Thyroid gland (tissue), 4 donors: ENCODE measurements around the gene PGF. TPM values are rescaled to one million over a fixed set of nuclear protein-coding genes. Genes with fewer than 3 reads are reported as not detected.

ENCODE experiments used
- DNase-seq, 2 donors: peaks; one replicate each; pipeline ENCODE4 v3.0.0-alpha.2; 2019
- H3K27ac ChIP-seq, 3 donors: fragments of 200-600 bp; sonication (generic); 1 replicate in 2 of 3; 2 replicates in 1 of 3; pipeline ENCODE4 v1.5.1; 2016 to 2019; ENCODE audit warnings: mild to moderate bottlenecking in 1 of 3, moderate library complexity in 1 of 3
- H3K27me3 ChIP-seq: fragments of 200-600 bp; sonication (generic); one replicate; pipeline ENCODE4 v1.5.1; 2019
- H3K36me3 ChIP-seq, 2 donors: fragments of 200-600 bp; sonication (generic); one replicate each; pipeline ENCODE4 v1.5.1; 2016 to 2019
- H3K4me1 ChIP-seq, 2 donors: fragments of 200-600 bp; sonication (generic); one replicate each; pipeline ENCODE4 v1.5.1; 2017 to 2019
- H3K4me3 ChIP-seq, 3 donors: fragments of 200-600 bp; sonication (generic); replicated peaks in 1 of 3; 1 replicate in 2 of 3; 2 replicates in 1 of 3; pipeline ENCODE4 v1.5.1; 2016; ENCODE audit warnings: mild to moderate bottlenecking in 1 of 3
- H3K9me3 ChIP-seq: fragments of 200-600 bp; sonication (generic); one replicate; pipeline ENCODE4 v1.5.1; 2017
- CTCF ChIP-seq, 6 experiments: fragments of 200-600 bp in 3 of 6; fragments of 450-650 bp in 3 of 6; sonication (generic) in 3 of 6; IDR thresholded peaks; one replicate each; pipeline ENCODE4 v1.5.1; 2016 to 2019; ENCODE audit warnings: antibody characterized with exemption in 6 of 6, mild to moderate bottlenecking in 2 of 6, inconsistent platforms in 1 of 6, moderate library complexity in 1 of 6
- POLR2A ChIP-seq, 2 donors: fragments of 450-650 bp; IDR thresholded peaks; one replicate each; pipeline ENCODE4 v1.6.1; 2017; ENCODE audit warnings: antibody characterized with exemption in 2 of 2, mild to moderate bottlenecking in 2 of 2, moderate library complexity in 1 of 2
- WGBS, 2 donors: methylation state at CpG; one replicate each; pipeline ENCODE4 v1.1.5; 2017; 5-methylcytosine and 5-hydroxymethylcytosine counted together
- intact Hi-C: fragments of 100-400 bp; cut with DNase I; formaldehyde crosslinking; loops from one replicate; pipeline ENCODE4 v1.15.1; 2023
- total RNA-seq, 4 donors: library from RNA; depleted of rRNA; stranded (reverse); fragments of >200 nt; gene quantifications; one replicate each; pipeline ENCODE4 v1.2.3, GENCODE V29; 2016

PGF gene
- total RNA-seq, 4 donors from 2014 or later: 34.4 to 68.8 (median 61.0) TPM

DNA sequence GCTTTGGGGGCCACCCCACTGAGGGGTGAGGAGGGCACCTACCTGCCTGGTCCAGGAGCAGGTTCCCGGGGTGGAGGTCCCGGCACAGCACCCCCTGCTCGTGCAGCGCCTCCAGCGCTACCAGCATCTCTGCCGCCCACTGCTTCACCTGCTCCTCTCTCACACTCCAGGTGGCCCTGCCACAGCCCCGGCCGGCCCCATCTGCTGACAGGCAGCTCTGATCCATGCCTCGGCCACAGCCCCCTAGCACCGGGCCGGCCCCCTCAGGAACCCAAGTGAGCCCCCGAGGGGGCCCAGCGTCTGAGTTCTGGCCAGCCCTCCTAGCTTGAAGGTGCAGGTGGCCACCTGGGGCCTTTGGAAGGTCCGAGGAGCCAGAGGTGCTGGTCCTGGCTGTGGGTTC lies 45.9 kb downstream of the PGF start:
- DNase-seq: no peak
- Histone ChIP-seq H3K4me1 (peaks cover 13 to 19% of the 10 kb centered on the region in 2 donors), H3K27me3 (no peaks in the 10 kb centered on the region), H3K9me3 (no peaks in the 10 kb centered on the region), H3K27ac (no peak overlapping the region), H3K36me3 (no peaks in the 10 kb centered on the region), H3K4me3 (no peak overlapping the region)
- WGBS, 2 donors: 96 to 99% methylated on average over 8 to 9 of the region's 14 CpGs
- TF ChIP-seq CTCF (IDR thresholded peaks at IDR 0.05) (no peak), POLR2A (IDR thresholded peaks at IDR 0.05) (no peak)
- intact Hi-C loops: loop anchor here (5.0 kb wide), 1 partner anchor 47 kb away; no protein-coding TSS in a partner anchor

- Histone ChIP-seq H3K36me3 (no peaks in the 10 kb centered on the region), H3K4me1 (peaks cover 13% of the 10 kb centered on the region in 2 donors), H3K27me3 (no peaks in the 10 kb centered on the region), H3K4me3 (no peak overlapping the region), H3K27ac (no peak overlapping the region), H3K9me3 (no peaks in the 10 kb centered on the region)
- TF ChIP-seq POLR2A (IDR thresholded peaks at IDR 0.05): no peak
- intact Hi-C loops: loop anchor here (5.0 kb wide), 1 partner anchor 47 kb away; no protein-coding TSS in a partner anchor
- DNase-seq: no peak
- 75 to 85% methylated on average over 7 of the region's 9 CpGs for WGBS, 2 donors
Observed at GRCh38 chr14:74908861-74909341, 46.5 kb downstream of the PGF start.

GRCh38 chr14:74907744-74908143 lies 47.7 kb downstream of the PGF start:
- Histone ChIP-seq H3K36me3 (peaks cover 6% of the 10 kb centered on the region in 2 donors), H3K4me1 (peaks cover 13 to 17% of the 10 kb centered on the region in 2 donors), H3K9me3 (no peaks in the 10 kb centered on the region), H3K4me3 (no peak overlapping the region), H3K27ac (no peak overlapping the region), H3K27me3 (no peaks in the 10 kb centered on the region)
- intact Hi-C loops: loop anchor here (5.0 kb wide), 1 partner anchor 45 kb away; no protein-coding TSS in a partner anchor
- no peak for TF ChIP-seq POLR2A (IDR thresholded peaks at IDR 0.05)
- TF ChIP-seq CTCF (IDR thresholded peaks at IDR 0.05): no peak
- DNase-seq: peak in 1 of 2 donors; percentile 25
- WGBS, 2 donors: 38 to 48% methylated on average over 6 of the region's 6 CpGs

GRCh38 chr14:74906925-74907521 lies 48.4 kb downstream of the PGF start:
- peak in 1 of 2 donors; percentile 23 for DNase-seq
- no peak overlapping the region for H3K4me3 ChIP-seq
- no peak overlapping the region for H3K27ac ChIP-seq
- intact Hi-C loops: loop anchor here (5.0 kb wide), 1 partner anchor 45 kb away; no protein-coding TSS in a partner anchor
- WGBS, 2 donors: 85% methylated on average over 11 to 12 of the region's 12 CpGs
- H3K4me1 ChIP-seq: peaks cover 13 to 17% of the 10 kb centered on the region in 2 donors
- peaks cover 13% of the 10 kb centered on the region in 2 donors for H3K36me3 ChIP-seq
- H3K9me3 ChIP-seq: no peaks in the 10 kb centered on the region
- no peaks in the 10 kb centered on the region for H3K27me3 ChIP-seq
- no peak for TF ChIP-seq CTCF (IDR thresholded peaks at IDR 0.05)
- TF ChIP-seq POLR2A (IDR thresholded peaks at IDR 0.05): no peak

GRCh38 chr14:74905595-74906142 lies 49.7 kb downstream of the PGF start:
- 54% methylated on average over 11 to 13 of the region's 14 CpGs for WGBS, 2 donors
- H3K36me3 ChIP-seq: peaks cover 26 to 27% of the 10 kb centered on the region in 2 donors
- no peaks in the 10 kb centered on the region for H3K9me3 ChIP-seq
- intact Hi-C loops: loop anchor here (5.0 kb wide), 1 partner anchor 43 kb away; no protein-coding TSS in a partner anchor
- H3K4me3 ChIP-seq: no peak overlapping the region
- no peak overlapping the region for H3K27ac ChIP-seq
- TF ChIP-seq POLR2A (IDR thresholded peaks at IDR 0.05) (no peak), CTCF (IDR thresholded peaks at IDR 0.05) (peak; percentile 80 to 94 (median 84))
- peak; percentile 66 to 77 for DNase-seq
- H3K27me3 ChIP-seq: no peaks in the 10 kb centered on the region
- peaks cover 13 to 17% of the 10 kb centered on the region in 2 donors for H3K4me1 ChIP-seq
